HepG2 (cell line): ENCODE measurements around the gene EIF5B. TPM values are rescaled to one million over a fixed set of nuclear protein-coding genes. Genes with fewer than 3 reads are reported as not detected.
A peak's percentile ranks its signal among the peaks of the same experiment; 100 is the strongest.

Experiments used
- AGO1 ChIP-seq: fragments of 200-400 bp; formaldehyde crosslinking; IDR thresholded peaks from 2 replicates; pipeline ENCODE4 v1.6.1; 2017; ENCODE audit warnings: mild to moderate bottlenecking, low read depth, low read length, moderate library complexity; ENCODE audit not compliant: poor library complexity, severe bottlenecking
- BCL3 ChIP-seq: sonication (generic); formaldehyde crosslinking; IDR thresholded peaks from 2 replicates; pipeline ENCODE4 v1.5.1; 2020; ENCODE audit warnings: mild to moderate bottlenecking, missing genetic modification reagents, moderate library complexity
- DNMT3B ChIP-seq: conservative IDR thresholded peaks from 2 replicates; pipeline ENCODE4 v1.6.1; 2016; ENCODE audit warnings: missing biosample characterization, control low read depth
- DPF2 ChIP-seq: sonication (generic); formaldehyde crosslinking; IDR thresholded peaks from 2 replicates; pipeline ENCODE4 v1.4.0; 2020; ENCODE audit warnings: mild to moderate bottlenecking, low read depth, missing genetic modification reagents, borderline replicate concordance
- DR1 ChIP-seq: sonication (generic); formaldehyde crosslinking; IDR thresholded peaks from 2 replicates; pipeline ENCODE4 v1.8.0; 2021; ENCODE audit warnings: mild to moderate bottlenecking, missing genetic modification reagents, inconsistent platforms
- E2F5 ChIP-seq: sonication (generic); formaldehyde crosslinking; conservative IDR thresholded peaks from 2 replicates; pipeline ENCODE4 v1.4.0; 2020; ENCODE audit warnings: missing genetic modification reagents
- EP300 ChIP-seq, 3 experiments: sonication (generic) in 1 of 3; formaldehyde crosslinking in 1 of 3; IDR thresholded peaks; 2 replicates each; pipeline versions ENCODE4 v1.5.1 to v1.6.1; 2011 to 2020; ENCODE audit warnings: low read depth in 2 of 3, low read length in 2 of 3, borderline replicate concordance in 1 of 3, improper control_type of control experiment in 1 of 3, mild to moderate bottlenecking in 1 of 3, missing genetic modification reagents in 1 of 3, moderate library complexity in 1 of 3
- FLYWCH1 ChIP-seq: sonication (generic); formaldehyde crosslinking; IDR thresholded peaks from 2 replicates; pipeline ENCODE4 v1.8.1; 2023; ENCODE audit warnings: mild to moderate bottlenecking, missing genetic modification reagents
- JUN ChIP-seq: sonication (generic); formaldehyde crosslinking; IDR thresholded peaks from 2 replicates; pipeline ENCODE4 v1.4.0; 2020; ENCODE audit warnings: mild to moderate bottlenecking, missing genetic modification reagents
- KLF11 ChIP-seq: IDR thresholded peaks from 2 replicates; pipeline ENCODE4 v1.6.1; 2016; ENCODE audit warnings: missing compliant biosample characterization
- MAX ChIP-seq: IDR thresholded peaks from 2 replicates; pipeline ENCODE4 v1.6.1; 2012; ENCODE audit warnings: inconsistent platforms
- MLLT10 ChIP-seq: sonication (generic); formaldehyde crosslinking; IDR thresholded peaks from 2 replicates; pipeline ENCODE4 v1.4.0; 2020; ENCODE audit warnings: missing genetic modification reagents
- NR1H2 ChIP-seq: sonication (generic); formaldehyde crosslinking; IDR thresholded peaks from 2 replicates; pipeline ENCODE4 v1.8.1; 2022; ENCODE audit warnings: low read depth, missing genetic modification reagents, borderline replicate concordance
- PITX1 ChIP-seq: sonication (generic); formaldehyde crosslinking; IDR thresholded peaks from 2 replicates; pipeline ENCODE4 v1.5.1; 2020; ENCODE audit warnings: mild to moderate bottlenecking, missing genetic modification reagents
- RELA ChIP-seq: sonication (generic); formaldehyde crosslinking; IDR thresholded peaks from 2 replicates; pipeline ENCODE4 v1.4.0; 2020; ENCODE audit warnings: missing genetic modification reagents
- SALL1 ChIP-seq: sonication (generic); formaldehyde crosslinking; IDR thresholded peaks from 2 replicates; pipeline ENCODE4 v1.8.0; 2022; ENCODE audit warnings: mild to moderate bottlenecking, missing genetic modification reagents
- SNAPC5 ChIP-seq: sonication (generic); formaldehyde crosslinking; IDR thresholded peaks from 2 replicates; pipeline ENCODE4 v1.8.1; 2023; ENCODE audit warnings: mild to moderate bottlenecking, missing genetic modification reagents, borderline replicate concordance
- TBX3 ChIP-seq: fragments of 450-650 bp; IDR thresholded peaks from 2 replicates; pipeline ENCODE4 v1.6.1; 2017; ENCODE audit warnings: antibody characterized with exemption, mild to moderate bottlenecking, inconsistent platforms, borderline replicate concordance
- TFDP1 ChIP-seq: IDR thresholded peaks from 2 replicates; pipeline ENCODE4 v1.6.1; 2016; ENCODE audit warnings: missing compliant biosample characterization, missing genetic modification reagents, borderline replicate concordance
- ZNF207 ChIP-seq: fragments of 450-650 bp; IDR thresholded peaks from 2 replicates; pipeline ENCODE4 v1.6.1; 2016; ENCODE audit warnings: antibody characterized with exemption, borderline replicate concordance
- ZNF253 ChIP-seq: sonication (generic); formaldehyde crosslinking; IDR thresholded peaks from 2 replicates; pipeline ENCODE4 v1.8.0; 2022; ENCODE audit warnings: mild to moderate bottlenecking, missing genetic modification reagents, borderline replicate concordance
- ZNF33A ChIP-seq: sonication (generic); formaldehyde crosslinking; IDR thresholded peaks from 2 replicates; pipeline ENCODE4 v1.5.1; 2020; ENCODE audit warnings: missing genetic modification reagents, mild to moderate bottlenecking, moderate library complexity, borderline replicate concordance
- ZNF451 ChIP-seq: sonication (generic); formaldehyde crosslinking; IDR thresholded peaks from 2 replicates; pipeline ENCODE4 v1.5.0; 2020; ENCODE audit warnings: mild to moderate bottlenecking, missing genetic modification reagents
- ZNF576 ChIP-seq: sonication (generic); formaldehyde crosslinking; IDR thresholded peaks from 2 replicates; pipeline ENCODE4 v1.4.0; 2020; ENCODE audit warnings: mild to moderate bottlenecking, missing genetic modification reagents
- ZNF678 ChIP-seq: sonication (generic); formaldehyde crosslinking; IDR thresholded peaks from 2 replicates; pipeline ENCODE4 v1.4.0; 2020; ENCODE audit warnings: mild to moderate bottlenecking, missing genetic modification reagents
- polyA plus RNA-seq, 8 experiments: library from polyadenylated mRNA; depleted of rRNA in 3 of 8; stranded (reverse) in 7 of 8; unstranded in 1 of 8; fragments of >200 nt; fragmentation: Illumina TruSeq in 4 of 8; extraction: Trizol in 4 of 8; gene quantifications; 2 replicates each; pipeline versions ENCODE4 v1.2.1 to v1.2.3, GENCODE V29; 2011 to 2016; ENCODE audit warnings: low read depth in 4 of 8, missing spikeins in 1 of 8, mixed read lengths in 1 of 8; ENCODE audit not compliant: insufficient read depth in 1 of 8
- total RNA-seq, 5 experiments: library from RNA; depleted of rRNA; stranded (reverse); fragments of >200 nt; fragmentation: Illumina TruSeq; extraction: Trizol; gene quantifications; 2 replicates each; pipeline ENCODE4 v1.2.3, GENCODE V29; 2016; ENCODE audit warnings: low read depth in 1 of 5

EIF5B gene
- total and polyA plus RNA-seq, 2 of the 13 experiments (the other 11 are each of a cell fraction or from before 2014, with no cell fraction given) = 8.8 to 32.1 TPM

- TF ChIP-seq BCL3 (CRISPR knock-in tag) (peak; percentile 94; the same call in 1 of the 2 replicates), ZNF33A (CRISPR knock-in tag) (peak; percentile 88; the same call in 1 of the 2 replicates), ZNF576 (peak; percentile 86; the same call in 1 of the 2 replicates), FLYWCH1 (CRISPR knock-in tag) (no peak), KLF11 (CRISPR knock-in tag) (peak; percentile 71), TFDP1 (CRISPR knock-in tag) (peak; percentile 89), ZNF207 (no peak), EP300 (IDR thresholded peaks at IDR 0.05; ENCODE audit: low read depth in 2 of 2, low read length in 2 of 2) (peak in 1 of 2 experiments; percentile 42; a peak in 2 of 4 replicates), EP300 (CRISPR knock-in tag; IDR thresholded peaks at IDR 0.05; ENCODE audit: borderline replicate concordance) (no peak; the same call in 1 of the 2 replicates), DPF2 (no peak), AGO1 (peak; percentile 70), ZNF678 (peak; percentile 55; the same call in 1 of the 2 replicates), PITX1 (peak; percentile 59), E2F5 (CRISPR knock-in tag) (no peak), ZNF451 (peak; percentile 91), JUN (peak; percentile 68; the same call in 1 of the 2 replicates), MAX (peak; percentile 94), MLLT10 (CRISPR knock-in tag) (no peak), DR1 (CRISPR knock-in tag) (peak; percentile 96), DNMT3B (CRISPR knock-in tag) (no peak; the same call in 1 of the 2 replicates), TBX3 (peak; percentile 71; the same call in 1 of the 2 replicates), SNAPC5 (CRISPR knock-in tag) (no peak), SALL1 (CRISPR knock-in tag) (peak; percentile 86), ZNF253 (CRISPR knock-in tag) (no peak), RELA (CRISPR knock-in tag) (no peak; the same call in 1 of the 2 replicates), NR1H2 (CRISPR knock-in tag) (peak; percentile 71; the same call in 1 of the 2 replicates)
Measured at GRCh38 chr2:99335911-99336803, 1.0 kb upstream of the EIF5B start, which contains the start of gene TXNDC9 (continued).
